ENCODE results near the gene JARID2.

The JARID2 gene

GRCh38 chr6:15384901-15385300 lies 139.0 kb downstream of the JARID2 start:
- no peak overlapping the region for H3K4me3 ChIP-seq (ENCODE audit: low read length)
- TF ChIP-seq CTCF (conservative IDR thresholded peaks at IDR 0.05; ENCODE audit: low read depth, low read length) = no peak
- DNase-seq (ENCODE audit: low read depth) = no peak

GRCh38 chr6:15385521-15385920 lies 139.7 kb downstream of the JARID2 start:
- DNase-seq (ENCODE audit: low read depth) = no peak
- TF ChIP-seq CTCF (conservative IDR thresholded peaks at IDR 0.05; ENCODE audit: low read depth, low read length) = no peak
- H3K4me3 ChIP-seq (ENCODE audit: low read length) = no peak overlapping the region

GRCh38 chr6:15386110-15386755 lies 140.4 kb downstream of the JARID2 start:
- no peak for DNase-seq (ENCODE audit: low read depth)
- no peak for TF ChIP-seq CTCF (conservative IDR thresholded peaks at IDR 0.05; ENCODE audit: low read depth, low read length)
- no peak overlapping the region for H3K4me3 ChIP-seq (ENCODE audit: low read length)

GRCh38 chr6:15386756-15387112 lies 140.9 kb downstream of the JARID2 start:
- no peak overlapping the region for H3K4me3 ChIP-seq (ENCODE audit: low read length)
- DNase-seq (ENCODE audit: low read depth) = no peak
- TF ChIP-seq CTCF (conservative IDR thresholded peaks at IDR 0.05; ENCODE audit: low read depth, low read length) = no peak

GRCh38 chr6:15387118-15387517 lies 141.2 kb downstream of the JARID2 start:
- DNase-seq (ENCODE audit: low read depth) = no peak
- TF ChIP-seq CTCF (conservative IDR thresholded peaks at IDR 0.05; ENCODE audit: low read depth, low read length) = no peak
- H3K4me3 ChIP-seq (ENCODE audit: low read length) = no peak overlapping the region

- no peak for DNase-seq (ENCODE audit: low read depth)
- no peak overlapping the region for H3K4me3 ChIP-seq (ENCODE audit: low read length)
- no peak for TF ChIP-seq CTCF (conservative IDR thresholded peaks at IDR 0.05; ENCODE audit: low read depth, low read length)
Measured at GRCh38 chr6:15389084-15389764, 143.4 kb downstream of the JARID2 start.
